ENCODE data around the gene PRUNE2.
"Not testable (repeated sequence)": the region's sequence is repeated elsewhere in the genome, so short reads cannot be mapped to it uniquely, and the experiment has no call there.

The PRUNE2 gene

DNA sequence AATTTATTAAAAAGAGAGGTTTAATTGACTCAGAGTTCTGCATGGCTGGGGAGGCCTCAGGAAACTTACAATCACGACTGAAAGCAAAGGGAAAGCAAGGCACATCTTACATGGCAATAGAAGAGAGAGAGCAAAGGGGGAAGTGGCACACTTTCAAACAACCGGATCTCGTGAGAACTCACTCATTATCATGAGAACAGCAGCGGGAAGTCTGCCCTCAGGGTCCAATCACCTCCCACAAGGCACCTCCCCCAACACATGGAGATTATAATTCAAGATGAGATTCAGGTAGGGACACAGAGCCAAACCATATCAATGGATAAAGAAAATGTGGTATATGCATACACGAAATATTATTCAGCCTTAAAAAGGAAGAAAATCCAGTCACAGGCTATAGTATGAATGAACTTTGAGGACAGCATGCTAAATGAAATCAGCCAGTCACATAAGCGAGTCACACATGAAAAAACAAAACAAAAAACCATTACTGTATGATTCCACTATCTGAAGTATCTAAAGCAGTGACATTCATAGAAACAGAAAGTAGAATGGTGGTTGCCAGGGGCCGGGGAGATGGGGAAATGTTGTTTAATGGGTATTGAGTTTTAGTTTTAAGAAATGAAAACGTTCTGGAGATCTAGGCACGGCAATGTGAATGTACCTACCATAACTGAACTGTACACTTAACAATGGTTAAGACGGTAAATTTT is 225.0 kb downstream of the PRUNE2 start:
- DNase-seq (ENCODE audit: extremely low spot score): no peak
- TF ChIP-seq CTBP1 (IDR thresholded peaks at IDR 0.05; ENCODE audit: borderline replicate concordance) (no peak), ARNT (IDR thresholded peaks at IDR 0.05) (no peak), L3MBTL2 (conservative IDR thresholded peaks at IDR 0.05) (no peak), ELF4 (IDR thresholded peaks at IDR 0.05) (no peak), ZNF384 (IDR thresholded peaks at IDR 0.05) (no peak), BHLHE40 (IDR thresholded peaks at IDR 0.05; ENCODE audit: borderline replicate concordance) (no peak), TARDBP (IDR thresholded peaks at IDR 0.05) (no peak)
- TF ChIP-seq, protein P1, sequence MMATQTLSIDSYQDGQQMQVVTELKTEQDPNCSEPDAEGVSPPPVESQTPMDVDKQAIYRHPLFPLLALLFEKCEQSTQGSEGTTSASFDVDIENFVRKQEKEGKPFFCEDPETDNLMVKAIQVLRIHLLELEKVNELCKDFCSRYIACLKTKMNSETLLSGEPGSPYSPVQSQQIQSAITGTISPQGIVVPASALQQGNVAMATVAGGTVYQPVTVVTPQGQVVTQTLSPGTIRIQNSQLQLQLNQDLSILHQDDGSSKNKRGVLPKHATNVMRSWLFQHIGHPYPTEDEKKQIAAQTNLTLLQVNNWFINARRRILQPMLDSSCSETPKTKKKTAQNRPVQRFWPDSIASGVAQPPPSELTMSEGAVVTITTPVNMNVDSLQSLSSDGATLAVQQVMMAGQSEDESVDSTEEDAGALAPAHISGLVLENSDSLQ (IDR thresholded peaks at IDR 0.05): no peak
- ChIA-PET POLR2A (no interaction called here), CTCF (no interaction called here)

DNA sequence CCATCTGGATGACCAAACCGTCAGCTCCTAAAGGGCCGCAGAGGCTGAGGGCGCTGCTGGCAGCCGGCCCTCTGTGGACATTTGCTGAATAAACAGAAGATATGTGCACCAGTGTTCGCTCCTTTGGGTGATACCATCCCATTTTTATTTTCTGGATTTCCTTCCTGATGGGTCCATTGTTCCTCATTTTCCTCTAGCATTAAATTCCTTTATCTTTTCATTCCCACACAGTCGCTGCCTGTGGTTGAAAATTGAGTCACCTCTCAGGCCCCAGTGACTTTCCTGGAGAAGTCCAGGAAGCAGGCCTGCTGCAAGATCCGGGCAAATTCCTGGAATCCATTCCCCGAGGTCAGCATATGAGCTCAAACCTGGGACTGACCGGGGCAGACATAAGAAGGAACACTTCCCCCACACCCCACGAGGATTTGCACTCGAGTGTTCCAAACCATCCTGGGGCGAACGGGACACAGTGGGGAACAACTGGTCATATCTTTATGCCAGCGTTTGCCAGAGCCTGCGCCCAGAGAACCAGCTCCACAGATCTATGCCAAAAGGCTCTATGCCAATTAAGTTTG is 228.3 kb downstream of the PRUNE2 start:
- ChIA-PET POLR2A (no interaction called here), CTCF (no interaction called here)
- TF ChIP-seq ARNT (IDR thresholded peaks at IDR 0.05): no peak
- no peak for TF ChIP-seq TARDBP (IDR thresholded peaks at IDR 0.05)
- TF ChIP-seq FOXM1 (IDR thresholded peaks at IDR 0.05; ENCODE audit: borderline replicate concordance): no peak
- DNase-seq (ENCODE audit: extremely low spot score): no peak

DNA sequence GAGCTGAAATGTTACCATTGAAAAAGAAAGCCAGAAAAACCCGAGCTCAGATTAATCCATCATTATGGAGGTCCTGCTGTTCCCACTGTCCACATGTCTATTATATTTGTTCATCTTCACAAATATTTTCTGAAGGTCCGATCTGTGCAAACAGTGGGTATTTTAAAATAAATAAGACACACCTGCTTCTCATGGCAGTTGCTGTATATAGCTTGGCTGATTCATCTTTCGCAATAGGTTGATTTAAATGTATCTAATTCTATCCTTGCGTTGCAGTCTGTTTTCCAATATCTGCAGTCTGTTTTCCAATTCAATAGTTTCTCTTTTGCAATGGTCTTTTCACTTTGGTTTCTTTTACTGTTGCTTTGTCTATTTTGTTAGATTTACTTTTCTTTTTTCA is 229.1 kb downstream of the PRUNE2 start:
- ChIA-PET CTCF (interaction anchor here (0.8 kb wide), 1 partner anchor 537 kb away, joined by 3 read pairs; no protein-coding TSS in a partner anchor), POLR2A (no interaction called here)
- no peak for DNase-seq (ENCODE audit: extremely low spot score)
- TF ChIP-seq ZNF384 (IDR thresholded peaks at IDR 0.05): no peak
- no peak for TF ChIP-seq LEF1 (IDR thresholded peaks at IDR 0.05; ENCODE audit: borderline replicate concordance)

DNA sequence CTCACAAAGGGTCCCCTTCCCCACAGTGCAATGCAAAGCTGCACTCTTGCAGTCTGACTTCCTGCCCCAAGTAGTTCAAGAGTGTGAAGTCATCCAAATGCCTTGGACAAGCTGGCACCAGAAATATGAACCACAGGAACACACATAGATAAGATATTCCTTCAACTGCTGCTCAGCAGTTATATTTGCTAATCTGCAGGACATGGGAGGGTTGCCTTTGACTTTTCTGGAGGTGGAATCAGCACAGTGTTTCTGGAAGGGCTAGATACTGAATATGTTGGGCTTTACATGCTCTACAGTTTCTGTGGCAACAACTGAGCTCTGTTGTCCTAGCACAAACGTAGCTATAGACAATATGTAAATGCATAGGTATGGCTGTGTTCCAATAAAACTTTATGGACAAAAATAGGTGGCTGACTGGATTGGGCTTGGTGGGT is 238.4 kb downstream of the PRUNE2 start:
- TF ChIP-seq BHLHE40 (IDR thresholded peaks at IDR 0.05; ENCODE audit: borderline replicate concordance) (no peak), FOXK2 (IDR thresholded peaks at IDR 0.05) (no peak)
- ChIA-PET CTCF (interaction anchor here (0.7 kb wide), 1 partner anchor 1069 kb away, joined by 3 read pairs; no protein-coding TSS in a partner anchor), POLR2A (no interaction called here)
- DNase-seq (ENCODE audit: extremely low spot score): no peak

DNA sequence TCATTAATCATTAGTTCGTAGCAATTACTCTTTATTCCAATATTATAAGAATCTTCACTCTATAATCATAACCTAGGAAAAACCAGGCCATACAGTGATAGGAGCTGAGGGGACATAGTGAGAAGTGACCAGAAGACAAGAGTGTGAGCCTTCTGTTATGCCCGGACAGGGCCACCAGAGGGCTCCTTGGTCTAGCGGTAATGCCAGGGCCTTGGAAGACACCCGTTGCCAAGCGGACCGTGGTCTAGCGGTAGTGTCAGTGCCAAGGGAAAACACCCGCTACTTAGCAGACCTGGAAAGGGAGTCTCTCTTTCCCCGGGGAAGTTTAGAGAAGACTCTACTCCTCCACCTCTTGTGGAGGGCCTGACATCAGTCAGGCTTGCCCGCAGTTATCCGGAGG is 239.9 kb downstream of the PRUNE2 start:
- DNase-seq (ENCODE audit: extremely low spot score); POLR2A ChIA-PET: not testable (repeated sequence)
- CTCF ChIA-PET: interaction anchor here (0.6 to 1.3 kb wide), 2 partner anchors 38 to 358 kb away, joined by 3 to 7 read pairs; no protein-coding TSS in a partner anchor

DNA sequence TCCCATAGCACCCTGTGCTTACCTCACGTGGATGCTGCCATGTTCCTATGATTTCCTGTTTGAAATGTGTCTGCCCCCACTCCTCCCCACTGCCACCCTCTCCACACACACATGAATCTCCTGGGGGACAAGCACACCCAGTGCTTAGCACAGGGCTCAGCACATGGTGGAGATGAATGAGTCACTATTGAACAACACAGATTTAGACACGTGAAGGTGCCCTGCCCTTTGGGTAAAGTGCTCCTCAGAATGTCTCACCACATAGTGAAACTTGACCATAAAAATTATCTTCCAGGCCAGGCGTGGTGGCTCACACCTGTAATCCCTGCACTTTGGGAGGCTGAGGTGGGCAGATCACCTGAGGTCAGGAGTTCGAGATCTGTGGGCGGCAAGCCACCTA is 240.5 kb downstream of the PRUNE2 start:
- no peak for TF ChIP-seq CTBP1 (IDR thresholded peaks at IDR 0.05; ENCODE audit: borderline replicate concordance)
- TF ChIP-seq BHLHE40 (IDR thresholded peaks at IDR 0.05; ENCODE audit: borderline replicate concordance): no peak
- no peak for TF ChIP-seq FOXA1 (IDR thresholded peaks at IDR 0.05)
- no peak for TF ChIP-seq TARDBP (IDR thresholded peaks at IDR 0.05)
- no peak for TF ChIP-seq SP1 (IDR thresholded peaks at IDR 0.05)
- no peak for TF ChIP-seq ZNF384 (IDR thresholded peaks at IDR 0.05)
- TF ChIP-seq FOXM1 (IDR thresholded peaks at IDR 0.05; ENCODE audit: borderline replicate concordance): no peak
- TF ChIP-seq HDGF (IDR thresholded peaks at IDR 0.05; ENCODE audit: borderline replicate concordance): no peak
- TF ChIP-seq NFRKB (IDR thresholded peaks at IDR 0.05): no peak
- TF ChIP-seq L3MBTL2 (conservative IDR thresholded peaks at IDR 0.05): no peak
- TF ChIP-seq SUZ12 (IDR thresholded peaks at IDR 0.05): no peak
- no peak for TF ChIP-seq ELF4 (IDR thresholded peaks at IDR 0.05)
- TF ChIP-seq, protein P1 (IDR thresholded peaks at IDR 0.05): no peak
- TF ChIP-seq LEF1 (IDR thresholded peaks at IDR 0.05; ENCODE audit: borderline replicate concordance): no peak
- no peak for TF ChIP-seq FOXK2 (IDR thresholded peaks at IDR 0.05)
- POLR2A ChIA-PET: no interaction called here
- DNase-seq (ENCODE audit: extremely low spot score): no peak
- CTCF ChIA-PET: no interaction called here

DNA sequence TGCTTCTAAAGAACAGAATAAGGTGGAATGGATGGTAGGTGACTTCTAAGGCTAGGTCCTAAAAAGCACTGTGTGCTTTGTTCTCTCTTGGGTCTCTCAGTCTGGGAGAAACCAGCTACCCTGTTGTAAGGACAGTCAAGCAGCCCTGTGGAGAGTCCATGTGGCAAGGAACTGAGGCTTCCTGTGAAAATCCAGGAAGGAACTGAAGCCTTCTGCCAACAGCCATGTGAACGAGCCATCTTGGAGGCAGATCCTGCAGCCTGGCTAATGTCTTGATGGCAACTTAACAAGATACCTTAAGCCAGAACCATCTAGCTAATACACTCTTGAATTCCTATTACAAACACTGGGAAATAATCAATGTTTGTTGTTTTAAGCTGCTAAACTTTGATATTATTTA is 241.8 kb downstream of the PRUNE2 start:
- DNase-seq (ENCODE audit: extremely low spot score): no peak
- POLR2A ChIA-PET: no interaction called here
- CTCF ChIA-PET: interaction anchor here (1.1 kb wide), 1 partner anchor 40 kb away, joined by 3 read pairs; no protein-coding TSS in a partner anchor
- TF ChIP-seq FOXK2 (IDR thresholded peaks at IDR 0.05): no peak

DNA sequence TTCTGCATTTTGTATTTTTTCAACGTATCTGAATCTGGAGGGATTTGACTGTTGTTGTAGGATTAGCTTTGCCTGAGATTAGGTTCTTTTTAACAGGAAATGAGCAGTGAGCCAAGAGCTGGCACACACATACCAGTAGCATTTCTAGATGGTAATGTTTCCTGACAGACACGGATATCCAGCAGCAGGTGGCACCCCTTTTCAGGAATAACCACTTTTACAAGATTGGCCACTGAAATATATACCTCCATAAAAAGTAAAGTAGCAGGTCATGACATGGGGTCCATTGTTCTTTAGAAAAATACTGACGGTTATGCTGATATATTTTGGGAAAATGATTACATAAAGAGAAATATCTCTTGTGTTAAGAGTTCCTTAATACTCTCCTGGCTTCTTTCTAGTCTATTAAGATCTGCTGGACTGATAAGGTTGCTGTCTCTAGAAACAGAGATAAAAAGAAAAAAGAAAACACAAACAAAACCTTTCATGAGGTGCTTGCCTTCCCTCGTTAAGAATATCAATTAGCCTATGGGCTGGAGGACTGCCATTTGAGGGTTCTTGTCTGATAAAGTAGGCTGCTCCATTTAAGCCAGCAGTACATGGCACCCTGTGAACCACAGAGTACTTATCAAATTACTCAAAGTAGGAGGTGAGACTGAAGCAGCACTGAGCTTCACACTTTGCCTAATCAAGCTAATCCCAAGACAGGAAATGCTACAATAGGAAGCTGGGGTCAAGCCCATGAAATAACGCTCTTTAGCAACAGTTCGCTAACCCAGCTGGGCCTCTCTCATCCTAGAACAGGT is 243.2 kb downstream of the PRUNE2 start:
- DNase-seq (ENCODE audit: extremely low spot score): no peak
- TF ChIP-seq FOXA1 (IDR thresholded peaks at IDR 0.05) (no peak), BHLHE40 (IDR thresholded peaks at IDR 0.05; ENCODE audit: borderline replicate concordance) (no peak), FOXK2 (IDR thresholded peaks at IDR 0.05) (no peak), SUZ12 (IDR thresholded peaks at IDR 0.05) (no peak), NFRKB (IDR thresholded peaks at IDR 0.05) (no peak), FOXM1 (IDR thresholded peaks at IDR 0.05; ENCODE audit: borderline replicate concordance) (no peak)
- TF ChIP-seq, protein P1 (IDR thresholded peaks at IDR 0.05): no peak
- CTCF ChIA-PET: no interaction called here
- POLR2A ChIA-PET: no interaction called here

Data from HEK293T (cell line).